COLO668 (cell line): ENCODE results near the gene MYO3B.
"Not testable (repeated sequence)": the region's sequence is repeated elsewhere in the genome, so short reads cannot be mapped to it uniquely, and the experiment has no call there.

Source experiments
- DNase-seq: peaks from one replicate; lab custom pipeline; 2025; ENCODE audit not compliant: unreplicated experiment; lab: John Stamatoyannopoulos, UW

MYO3B gene

GRCh38 chr2:170408461-170409163, 230.7 kb downstream of the MYO3B start:
- no peak for DNase-seq

GRCh38 chr2:170409164-170409535, 231.2 kb downstream of the MYO3B start:
- DNase-seq: peak; percentile 73

- no peak for DNase-seq
These were observed 233.7 kb downstream of the MYO3B start for GRCh38 chr2:170411660-170412059.

- no peak for DNase-seq
These were observed 243.2 kb downstream of the MYO3B start for GRCh38 chr2:170420961-170421687.

GRCh38 chr2:170423919-170424318, 246.0 kb downstream of the MYO3B start:
- DNase-seq: no peak

GRCh38 chr2:170425281-170425751, 247.4 kb downstream of the MYO3B start:
- DNase-seq: no peak

GRCh38 chr2:170428868-170429267, 250.9 kb downstream of the MYO3B start:
- no peak for DNase-seq

- DNase-seq: no peak
These were observed 254.9 kb downstream of the MYO3B start for GRCh38 chr2:170432823-170433222.

- no peak for DNase-seq
These were observed 255.5 kb downstream of the MYO3B start for GRCh38 chr2:170433448-170433847.

GRCh38 chr2:170434396-170434795, 256.4 kb downstream of the MYO3B start:
- not testable (repeated sequence) for DNase-seq

- no peak for DNase-seq
These were observed 257.1 kb downstream of the MYO3B start for GRCh38 chr2:170434900-170435621.

- no peak for DNase-seq
These were observed 258.4 kb downstream of the MYO3B start for GRCh38 chr2:170436077-170436943.

- DNase-seq: no peak
These were observed 268.1 kb downstream of the MYO3B start for GRCh38 chr2:170446078-170446477.

- no peak for DNase-seq
These were observed 271.1 kb downstream of the MYO3B start for GRCh38 chr2:170449034-170449433.

GRCh38 chr2:170454471-170455372, 276.8 kb downstream of the MYO3B start:
- no peak for DNase-seq

GRCh38 chr2:170455617-170456426, 277.9 kb downstream of the MYO3B start:
- peak; percentile 12 for DNase-seq

- no peak for DNase-seq
These were observed 279.0 kb downstream of the MYO3B start for GRCh38 chr2:170456914-170457313.

- DNase-seq: no peak
These were observed 279.8 kb downstream of the MYO3B start for GRCh38 chr2:170457742-170458141.

GRCh38 chr2:170461889-170462288, 283.9 kb downstream of the MYO3B start:
- DNase-seq: no peak
